HepG2 (cell line): Measurements from ENCODE around the gene GNL3. TPM values are rescaled to one million over a fixed set of nuclear protein-coding genes. Genes with fewer than 3 reads are reported as not detected.

ENCODE experiments used
- BCL6 ChIP-seq: IDR thresholded peaks from 2 replicates; pipeline ENCODE4 v1.6.1; 2016; ENCODE audit warnings: missing genetic modification reagents, missing compliant biosample characterization
- KLF13 ChIP-seq: sonication (generic); formaldehyde crosslinking; IDR thresholded peaks from 2 replicates; pipeline ENCODE4 v1.4.0; 2020; ENCODE audit warnings: mild to moderate bottlenecking, missing genetic modification reagents
- NCOR1 ChIP-seq: fragments of 200-600 bp; sonication (generic); IDR thresholded peaks from 2 replicates; pipeline ENCODE4 v1.7.0; 2017; ENCODE audit warnings: antibody characterized with exemption, low read length, borderline replicate concordance
- NFKBIZ ChIP-seq: IDR thresholded peaks from 2 replicates; pipeline ENCODE4 v1.6.1; 2018; ENCODE audit warnings: missing genetic modification reagents, missing compliant biosample characterization
- polyA plus RNA-seq, 8 experiments: library from polyadenylated mRNA; depleted of rRNA in 3 of 8; stranded (reverse) in 7 of 8; unstranded in 1 of 8; fragments of >200 nt; fragmentation: Illumina TruSeq in 4 of 8; extraction: Trizol in 4 of 8; gene quantifications; 2 replicates each; pipeline versions ENCODE4 v1.2.1 to v1.2.3, GENCODE V29; 2011 to 2016; ENCODE audit warnings: low read depth in 4 of 8, missing spikeins in 1 of 8, mixed read lengths in 1 of 8; ENCODE audit not compliant: insufficient read depth in 1 of 8
- total RNA-seq, 5 experiments: library from RNA; depleted of rRNA; stranded (reverse); fragments of >200 nt; fragmentation: Illumina TruSeq; extraction: Trizol; gene quantifications; 2 replicates each; pipeline ENCODE4 v1.2.3, GENCODE V29; 2016; ENCODE audit warnings: low read depth in 1 of 5
- TF ChIP-seq, protein P1 (sequence below), 2 experiments: sonication (generic) in 1 of 2; formaldehyde crosslinking in 1 of 2; IDR thresholded peaks; 2 replicates each; pipeline versions ENCODE4 v1.4.0 to v1.6.1; 2018 to 2020; ENCODE audit warnings: missing genetic modification reagents in 2 of 2, borderline replicate concordance in 1 of 2, low read depth in 1 of 2, mild to moderate bottlenecking in 1 of 2, missing biosample characterization in 1 of 2
- TF ChIP-seq, protein P2 (sequence below): sonication (generic); formaldehyde crosslinking; conservative IDR thresholded peaks from 2 replicates; pipeline ENCODE4 v1.4.0; 2020; ENCODE audit warnings: missing genetic modification reagents
- TF ChIP-seq, protein P3 (sequence below): sonication (generic); formaldehyde crosslinking; IDR thresholded peaks from 2 replicates; pipeline ENCODE4 v1.8.0; 2022; ENCODE audit warnings: mild to moderate bottlenecking, missing genetic modification reagents, moderate library complexity
- TF ChIP-seq, protein P4 (sequence below): sonication (generic); formaldehyde crosslinking; IDR thresholded peaks from 2 replicates; pipeline ENCODE4 v1.5.0; 2020; ENCODE audit warnings: mild to moderate bottlenecking, missing genetic modification reagents
- TF ChIP-seq, protein P5 (sequence below): sonication (generic); formaldehyde crosslinking; IDR thresholded peaks from 2 replicates; pipeline ENCODE4 v1.9.0; 2021; ENCODE audit warnings: missing genetic modification reagents, mild to moderate bottlenecking, borderline replicate concordance
- TF ChIP-seq, protein P6 (sequence below): sonication (generic); formaldehyde crosslinking; IDR thresholded peaks from 2 replicates; pipeline ENCODE4 v1.5.1; 2020; ENCODE audit warnings: mild to moderate bottlenecking, missing genetic modification reagents, borderline replicate concordance
- TF ChIP-seq, protein P7 (sequence below): sonication (generic); formaldehyde crosslinking; IDR thresholded peaks from 2 replicates; pipeline ENCODE4 v1.4.0; 2020; ENCODE audit warnings: mild to moderate bottlenecking, missing genetic modification reagents
- TF ChIP-seq, protein P8 (sequence below): sonication (generic); formaldehyde crosslinking; IDR thresholded peaks from 2 replicates; pipeline ENCODE4 v1.5.1; 2020; ENCODE audit warnings: missing genetic modification reagents, mild to moderate bottlenecking, borderline replicate concordance

GNL3 gene
- total and polyA plus RNA-seq, 2 of the 13 experiments (the other 11 are each of a cell fraction or from before 2014, with no cell fraction given), result 129 to 257 TPM

DNA sequence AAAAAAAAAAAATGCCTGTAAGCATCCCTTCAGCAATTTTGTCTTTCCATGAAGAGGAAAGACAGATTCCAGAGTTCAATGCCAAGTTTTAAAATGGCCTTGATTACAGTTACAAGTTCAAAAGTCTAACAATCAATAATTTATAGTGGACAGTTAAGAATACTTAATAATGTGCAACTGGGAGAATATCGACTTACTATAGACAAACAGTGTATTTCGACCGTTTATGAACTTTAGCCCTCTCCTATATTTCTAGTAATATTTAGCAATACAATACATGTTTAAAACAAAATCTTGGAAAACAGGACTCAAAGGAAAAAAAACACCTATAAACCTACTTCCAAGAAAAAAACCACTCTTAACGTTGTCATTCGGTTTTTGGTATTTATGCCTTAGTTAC lies 1.6 kb upstream of the GNL3 start (continued):
- TF ChIP-seq, protein P1, sequence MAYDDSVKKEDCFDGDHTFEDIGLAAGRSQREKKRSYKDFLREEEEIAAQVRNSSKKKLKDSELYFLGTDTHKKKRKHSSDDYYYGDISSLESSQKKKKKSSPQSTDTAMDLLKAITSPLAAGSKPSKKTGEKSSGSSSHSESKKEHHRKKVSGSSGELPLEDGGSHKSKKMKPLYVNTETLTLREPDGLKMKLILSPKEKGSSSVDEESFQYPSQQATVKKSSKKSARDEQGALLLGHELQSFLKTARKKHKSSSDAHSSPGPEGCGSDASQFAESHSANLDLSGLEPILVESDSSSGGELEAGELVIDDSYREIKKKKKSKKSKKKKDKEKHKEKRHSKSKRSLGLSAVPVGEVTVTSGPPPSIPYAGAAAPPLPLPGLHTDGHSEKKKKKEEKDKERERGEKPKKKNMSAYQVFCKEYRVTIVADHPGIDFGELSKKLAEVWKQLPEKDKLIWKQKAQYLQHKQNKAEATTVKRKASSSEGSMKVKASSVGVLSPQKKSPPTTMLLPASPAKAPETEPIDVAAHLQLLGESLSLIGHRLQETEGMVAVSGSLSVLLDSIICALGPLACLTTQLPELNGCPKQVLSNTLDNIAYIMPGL (CRISPR knock-in tag; IDR thresholded peaks at IDR 0.05; ENCODE audit: borderline replicate concordance in 1 of 2, low read depth in 1 of 2), result no peak
- TF ChIP-seq, protein P2, sequence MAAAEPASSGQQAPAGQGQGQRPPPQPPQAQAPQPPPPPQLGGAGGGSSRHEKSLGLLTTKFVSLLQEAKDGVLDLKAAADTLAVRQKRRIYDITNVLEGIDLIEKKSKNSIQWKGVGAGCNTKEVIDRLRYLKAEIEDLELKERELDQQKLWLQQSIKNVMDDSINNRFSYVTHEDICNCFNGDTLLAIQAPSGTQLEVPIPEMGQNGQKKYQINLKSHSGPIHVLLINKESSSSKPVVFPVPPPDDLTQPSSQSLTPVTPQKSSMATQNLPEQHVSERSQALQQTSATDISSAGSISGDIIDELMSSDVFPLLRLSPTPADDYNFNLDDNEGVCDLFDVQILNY (CRISPR knock-in tag), result no peak
- TF ChIP-seq, protein P3, sequence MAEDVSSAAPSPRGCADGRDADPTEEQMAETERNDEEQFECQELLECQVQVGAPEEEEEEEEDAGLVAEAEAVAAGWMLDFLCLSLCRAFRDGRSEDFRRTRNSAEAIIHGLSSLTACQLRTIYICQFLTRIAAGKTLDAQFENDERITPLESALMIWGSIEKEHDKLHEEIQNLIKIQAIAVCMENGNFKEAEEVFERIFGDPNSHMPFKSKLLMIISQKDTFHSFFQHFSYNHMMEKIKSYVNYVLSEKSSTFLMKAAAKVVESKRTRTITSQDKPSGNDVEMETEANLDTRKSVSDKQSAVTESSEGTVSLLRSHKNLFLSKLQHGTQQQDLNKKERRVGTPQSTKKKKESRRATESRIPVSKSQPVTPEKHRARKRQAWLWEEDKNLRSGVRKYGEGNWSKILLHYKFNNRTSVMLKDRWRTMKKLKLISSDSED (CRISPR knock-in tag), result no peak
- TF ChIP-seq, protein P4, sequence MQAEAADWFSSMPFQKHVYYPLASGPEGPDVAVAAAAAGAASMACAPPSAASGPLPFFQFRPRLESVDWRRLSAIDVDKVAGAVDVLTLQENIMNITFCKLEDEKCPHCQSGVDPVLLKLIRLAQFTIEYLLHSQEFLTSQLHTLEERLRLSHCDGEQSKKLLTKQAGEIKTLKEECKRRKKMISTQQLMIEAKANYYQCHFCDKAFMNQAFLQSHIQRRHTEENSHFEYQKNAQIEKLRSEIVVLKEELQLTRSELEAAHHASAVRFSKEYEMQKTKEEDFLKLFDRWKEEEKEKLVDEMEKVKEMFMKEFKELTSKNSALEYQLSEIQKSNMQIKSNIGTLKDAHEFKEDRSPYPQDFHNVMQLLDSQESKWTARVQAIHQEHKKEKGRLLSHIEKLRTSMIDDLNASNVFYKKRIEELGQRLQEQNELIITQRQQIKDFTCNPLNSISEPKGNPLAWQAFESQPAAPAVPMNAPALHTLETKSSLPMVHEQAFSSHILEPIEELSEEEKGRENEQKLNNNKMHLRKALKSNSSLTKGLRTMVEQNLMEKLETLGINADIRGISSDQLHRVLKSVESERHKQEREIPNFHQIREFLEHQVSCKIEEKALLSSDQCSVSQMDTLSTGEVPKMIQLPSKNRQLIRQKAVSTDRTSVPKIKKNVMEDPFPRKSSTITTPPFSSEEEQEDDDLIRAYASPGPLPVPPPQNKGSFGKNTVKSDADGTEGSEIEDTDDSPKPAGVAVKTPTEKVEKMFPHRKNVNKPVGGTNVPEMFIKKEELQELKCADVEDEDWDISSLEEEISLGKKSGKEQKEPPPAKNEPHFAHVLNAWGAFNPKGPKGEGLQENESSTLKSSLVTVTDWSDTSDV, result no peak
- TF ChIP-seq NCOR1, result 0 out of 2 replicates have a peak, but pooled peaks have one; percentile 34
- no peak for TF ChIP-seq KLF13 (CRISPR knock-in tag)
- TF ChIP-seq, protein P5, sequence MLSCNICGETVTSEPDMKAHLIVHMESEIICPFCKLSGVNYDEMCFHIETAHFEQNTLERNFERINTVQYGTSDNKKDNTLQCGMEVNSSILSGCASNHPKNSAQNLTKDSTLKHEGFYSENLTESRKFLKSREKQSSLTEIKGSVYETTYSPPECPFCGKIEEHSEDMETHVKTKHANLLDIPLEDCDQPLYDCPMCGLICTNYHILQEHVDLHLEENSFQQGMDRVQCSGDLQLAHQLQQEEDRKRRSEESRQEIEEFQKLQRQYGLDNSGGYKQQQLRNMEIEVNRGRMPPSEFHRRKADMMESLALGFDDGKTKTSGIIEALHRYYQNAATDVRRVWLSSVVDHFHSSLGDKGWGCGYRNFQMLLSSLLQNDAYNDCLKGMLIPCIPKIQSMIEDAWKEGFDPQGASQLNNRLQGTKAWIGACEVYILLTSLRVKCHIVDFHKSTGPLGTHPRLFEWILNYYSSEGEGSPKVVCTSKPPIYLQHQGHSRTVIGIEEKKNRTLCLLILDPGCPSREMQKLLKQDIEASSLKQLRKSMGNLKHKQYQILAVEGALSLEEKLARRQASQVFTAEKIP (CRISPR knock-in tag), result no peak
- TF ChIP-seq NFKBIZ (CRISPR knock-in tag), result no peak
- TF ChIP-seq, protein P6, sequence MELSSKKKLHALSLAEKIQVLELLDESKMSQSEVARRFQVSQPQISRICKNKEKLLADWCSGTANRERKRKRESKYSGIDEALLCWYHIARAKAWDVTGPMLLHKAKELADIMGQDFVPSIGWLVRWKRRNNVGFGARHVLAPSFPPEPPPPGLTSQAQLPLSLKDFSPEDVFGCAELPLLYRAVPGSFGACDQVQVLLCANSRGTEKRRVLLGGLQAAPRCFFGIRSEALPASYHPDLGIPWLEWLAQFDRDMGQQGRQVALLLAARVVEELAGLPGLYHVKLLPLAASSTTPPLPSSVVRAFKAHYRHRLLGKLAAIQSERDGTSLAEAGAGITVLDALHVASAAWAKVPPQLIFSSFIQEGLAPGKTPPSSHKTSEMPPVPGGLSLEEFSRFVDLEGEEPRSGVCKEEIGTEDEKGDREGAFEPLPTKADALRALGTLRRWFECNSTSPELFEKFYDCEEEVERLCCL (CRISPR knock-in tag), result no peak
- TF ChIP-seq, protein P7, sequence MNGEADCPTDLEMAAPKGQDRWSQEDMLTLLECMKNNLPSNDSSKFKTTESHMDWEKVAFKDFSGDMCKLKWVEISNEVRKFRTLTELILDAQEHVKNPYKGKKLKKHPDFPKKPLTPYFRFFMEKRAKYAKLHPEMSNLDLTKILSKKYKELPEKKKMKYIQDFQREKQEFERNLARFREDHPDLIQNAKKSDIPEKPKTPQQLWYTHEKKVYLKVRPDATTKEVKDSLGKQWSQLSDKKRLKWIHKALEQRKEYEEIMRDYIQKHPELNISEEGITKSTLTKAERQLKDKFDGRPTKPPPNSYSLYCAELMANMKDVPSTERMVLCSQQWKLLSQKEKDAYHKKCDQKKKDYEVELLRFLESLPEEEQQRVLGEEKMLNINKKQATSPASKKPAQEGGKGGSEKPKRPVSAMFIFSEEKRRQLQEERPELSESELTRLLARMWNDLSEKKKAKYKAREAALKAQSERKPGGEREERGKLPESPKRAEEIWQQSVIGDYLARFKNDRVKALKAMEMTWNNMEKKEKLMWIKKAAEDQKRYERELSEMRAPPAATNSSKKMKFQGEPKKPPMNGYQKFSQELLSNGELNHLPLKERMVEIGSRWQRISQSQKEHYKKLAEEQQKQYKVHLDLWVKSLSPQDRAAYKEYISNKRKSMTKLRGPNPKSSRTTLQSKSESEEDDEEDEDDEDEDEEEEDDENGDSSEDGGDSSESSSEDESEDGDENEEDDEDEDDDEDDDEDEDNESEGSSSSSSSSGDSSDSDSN (CRISPR knock-in tag), result no peak
- peak; percentile 76 for TF ChIP-seq BCL6 (CRISPR knock-in tag)
- TF ChIP-seq, protein P8, sequence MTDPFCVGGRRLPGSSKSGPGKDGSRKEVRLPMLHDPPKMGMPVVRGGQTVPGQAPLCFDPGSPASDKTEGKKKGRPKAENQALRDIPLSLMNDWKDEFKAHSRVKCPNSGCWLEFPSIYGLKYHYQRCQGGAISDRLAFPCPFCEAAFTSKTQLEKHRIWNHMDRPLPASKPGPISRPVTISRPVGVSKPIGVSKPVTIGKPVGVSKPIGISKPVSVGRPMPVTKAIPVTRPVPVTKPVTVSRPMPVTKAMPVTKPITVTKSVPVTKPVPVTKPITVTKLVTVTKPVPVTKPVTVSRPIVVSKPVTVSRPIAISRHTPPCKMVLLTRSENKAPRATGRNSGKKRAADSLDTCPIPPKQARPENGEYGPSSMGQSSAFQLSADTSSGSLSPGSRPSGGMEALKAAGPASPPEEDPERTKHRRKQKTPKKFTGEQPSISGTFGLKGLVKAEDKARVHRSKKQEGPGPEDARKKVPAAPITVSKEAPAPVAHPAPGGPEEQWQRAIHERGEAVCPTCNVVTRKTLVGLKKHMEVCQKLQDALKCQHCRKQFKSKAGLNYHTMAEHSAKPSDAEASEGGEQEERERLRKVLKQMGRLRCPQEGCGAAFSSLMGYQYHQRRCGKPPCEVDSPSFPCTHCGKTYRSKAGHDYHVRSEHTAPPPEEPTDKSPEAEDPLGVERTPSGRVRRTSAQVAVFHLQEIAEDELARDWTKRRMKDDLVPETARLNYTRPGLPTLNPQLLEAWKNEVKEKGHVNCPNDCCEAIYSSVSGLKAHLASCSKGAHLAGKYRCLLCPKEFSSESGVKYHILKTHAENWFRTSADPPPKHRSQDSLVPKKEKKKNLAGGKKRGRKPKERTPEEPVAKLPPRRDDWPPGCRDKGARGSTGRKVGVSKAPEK (CRISPR knock-in tag), result no peak
